ENCODE results near the gene NAT8L.
"Not testable (repeated sequence)": the region's sequence is repeated elsewhere in the genome, so short reads cannot be mapped to it uniquely, and the experiment has no call there.

NAT8L gene, protein sequence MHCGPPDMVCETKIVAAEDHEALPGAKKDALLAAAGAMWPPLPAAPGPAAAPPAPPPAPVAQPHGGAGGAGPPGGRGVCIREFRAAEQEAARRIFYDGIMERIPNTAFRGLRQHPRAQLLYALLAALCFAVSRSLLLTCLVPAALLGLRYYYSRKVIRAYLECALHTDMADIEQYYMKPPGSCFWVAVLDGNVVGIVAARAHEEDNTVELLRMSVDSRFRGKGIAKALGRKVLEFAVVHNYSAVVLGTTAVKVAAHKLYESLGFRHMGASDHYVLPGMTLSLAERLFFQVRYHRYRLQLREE

DNA sequence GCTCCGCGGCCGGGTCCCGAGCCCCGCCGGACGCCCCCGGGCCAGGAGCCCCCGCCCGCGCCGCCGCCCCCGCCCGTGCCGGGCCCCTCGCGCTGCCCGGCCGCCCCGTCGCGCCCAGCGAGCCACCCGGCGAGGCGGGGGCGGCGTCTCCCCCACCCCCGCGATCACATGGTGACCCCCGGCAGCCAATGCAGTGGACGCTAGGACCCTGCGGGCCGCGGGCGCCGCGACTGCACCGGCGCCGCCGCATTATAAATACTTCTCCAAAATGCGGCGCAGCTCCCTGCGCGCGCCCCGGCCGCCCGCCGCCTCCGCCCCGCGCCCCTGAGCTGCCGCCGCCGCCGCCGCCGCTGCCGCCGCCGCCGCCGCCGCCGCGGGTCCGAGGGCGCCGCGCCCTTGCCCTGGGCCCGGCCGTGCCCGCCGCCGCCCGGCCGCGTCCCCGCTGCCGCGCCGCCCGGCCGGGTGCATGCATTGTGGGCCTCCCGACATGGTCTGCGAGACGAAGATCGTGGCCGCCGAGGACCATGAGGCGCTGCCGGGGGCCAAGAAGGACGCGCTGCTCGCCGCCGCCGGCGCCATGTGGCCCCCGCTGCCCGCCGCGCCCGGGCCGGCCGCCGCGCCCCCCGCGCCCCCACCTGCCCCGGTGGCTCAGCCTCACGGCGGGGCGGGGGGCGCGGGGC, at the start of gene NAT8L:
NAT8L (plus strand) TSS at position 282 of the 680 bp plus-strand sequence; CDS start at position 467, 185 bp downstream.
- no peak for DNase-seq

DNA sequence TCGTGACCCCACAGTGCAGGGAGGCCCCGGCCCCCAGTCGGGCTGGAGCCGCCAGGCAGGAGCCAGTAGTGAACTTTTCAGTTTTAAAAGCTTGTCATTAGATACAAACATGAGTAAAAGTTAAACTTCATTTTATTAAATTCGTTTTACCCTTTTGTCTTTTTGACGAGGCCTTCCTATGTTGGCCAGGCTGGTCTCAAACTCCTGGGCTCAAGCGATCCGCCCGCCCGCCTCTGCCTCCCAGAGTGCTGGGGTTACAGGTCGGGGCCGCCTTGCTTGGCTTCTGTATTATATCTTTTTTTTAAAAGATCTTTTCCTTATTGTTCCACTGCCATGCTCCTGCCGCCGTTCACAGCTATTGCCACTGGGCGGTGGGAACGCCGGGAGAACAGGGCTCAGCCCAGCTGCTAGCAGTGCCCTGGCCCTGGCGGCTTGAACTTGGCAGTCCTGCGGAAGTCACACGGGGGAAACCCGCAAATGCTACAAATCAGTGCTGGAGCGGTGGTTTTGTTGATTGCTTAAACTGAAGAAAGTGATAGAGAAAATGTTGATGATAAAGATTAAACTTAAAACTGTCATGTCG, 49.4 kb upstream of the NAT8L start:
- peak; percentile 59 to 68 for DNase-seq

DNA sequence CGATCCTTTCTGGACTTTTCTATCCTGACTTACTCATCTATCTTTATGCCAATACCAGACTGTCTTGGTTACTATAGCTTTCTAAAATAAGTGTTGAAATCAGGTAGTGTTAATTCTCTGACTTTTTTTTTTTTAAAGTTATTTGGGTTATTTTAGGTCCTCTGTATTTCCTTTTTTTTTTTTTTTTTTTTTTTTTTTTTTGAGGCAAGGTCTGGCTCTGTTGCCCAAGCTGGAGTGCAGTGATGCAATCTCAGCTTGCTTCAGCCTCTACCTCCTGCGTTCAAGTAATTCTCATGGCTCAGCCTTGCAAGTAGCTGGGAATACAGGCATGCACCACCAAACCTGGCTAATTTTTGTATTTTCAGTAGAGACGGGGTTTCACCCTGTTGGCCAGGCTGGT, 47.5 kb upstream of the NAT8L start:
- DNase-seq, result no peak

DNA sequence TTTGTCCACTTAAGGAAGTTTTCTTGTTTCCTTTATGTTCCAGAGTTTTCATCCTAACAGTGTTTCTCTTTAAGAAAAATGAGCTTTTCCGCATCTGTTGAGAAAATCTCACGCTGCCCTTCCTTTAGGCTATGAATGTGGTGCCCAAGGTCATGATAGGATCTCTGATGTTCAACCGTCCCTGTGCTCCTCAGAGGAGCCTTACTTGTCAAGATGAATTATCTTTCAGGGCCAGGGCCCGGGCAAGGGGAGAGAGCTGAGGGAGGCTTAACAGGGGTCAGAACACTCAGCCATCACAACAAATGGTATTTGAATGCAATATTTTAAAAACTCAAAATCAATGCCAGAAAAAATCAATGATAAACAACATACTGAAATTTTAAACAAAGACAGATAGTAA, 44.1 kb upstream of the NAT8L start:
- DNase-seq, result no peak

DNA sequence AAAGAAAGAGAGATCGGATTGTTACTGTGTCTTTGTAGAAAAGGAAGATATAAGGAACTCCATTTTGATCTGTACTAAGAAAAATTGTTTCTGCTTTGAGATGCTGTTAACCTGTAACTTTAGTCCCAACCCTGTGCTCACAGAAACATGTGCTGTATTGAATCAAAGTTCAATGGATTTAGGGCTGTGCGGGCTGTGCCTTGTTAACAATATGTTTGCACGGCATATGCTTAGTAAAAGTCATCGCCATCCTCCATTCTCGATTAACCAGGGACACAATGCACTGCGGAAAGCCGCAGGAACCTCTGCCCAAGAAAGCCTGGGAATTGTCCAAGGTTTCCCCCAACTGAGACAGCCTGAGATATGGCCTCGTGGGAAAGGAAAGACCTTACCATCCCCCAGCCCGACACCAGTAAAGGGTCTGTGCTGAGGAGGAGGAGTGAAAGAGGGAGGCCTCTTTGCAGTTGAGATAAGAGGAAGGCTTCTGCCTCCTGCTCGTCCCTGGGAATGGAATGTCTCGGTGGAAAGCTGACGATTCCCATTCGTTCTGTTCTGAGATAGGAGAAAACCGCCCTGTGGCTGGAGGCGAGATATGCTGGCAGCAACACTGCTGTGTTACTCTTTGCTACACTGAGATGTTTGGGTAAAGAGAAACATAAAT, 37.6 kb upstream of the NAT8L start:
- not testable (repeated sequence) for DNase-seq

DNA sequence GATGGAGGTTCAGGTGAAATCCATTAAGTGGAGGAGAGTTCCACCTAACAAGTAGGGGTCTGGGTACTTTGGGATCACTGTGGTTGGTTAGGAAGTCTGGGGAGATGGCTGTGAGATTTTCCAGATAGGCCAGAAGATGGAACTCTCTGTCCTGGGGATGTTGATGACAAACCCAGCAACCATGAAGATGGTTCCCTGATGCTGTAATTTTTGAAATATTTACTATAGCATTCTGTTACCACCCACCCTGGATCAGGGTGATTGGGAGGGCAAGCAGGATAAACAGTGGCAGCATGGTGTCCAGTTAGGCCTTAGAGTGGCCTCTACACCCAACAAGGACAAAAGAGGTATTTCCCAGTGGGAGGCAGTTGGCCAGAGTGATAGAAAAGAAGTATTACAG, 34.4 kb upstream of the NAT8L start:
- DNase-seq, result no peak

DNA sequence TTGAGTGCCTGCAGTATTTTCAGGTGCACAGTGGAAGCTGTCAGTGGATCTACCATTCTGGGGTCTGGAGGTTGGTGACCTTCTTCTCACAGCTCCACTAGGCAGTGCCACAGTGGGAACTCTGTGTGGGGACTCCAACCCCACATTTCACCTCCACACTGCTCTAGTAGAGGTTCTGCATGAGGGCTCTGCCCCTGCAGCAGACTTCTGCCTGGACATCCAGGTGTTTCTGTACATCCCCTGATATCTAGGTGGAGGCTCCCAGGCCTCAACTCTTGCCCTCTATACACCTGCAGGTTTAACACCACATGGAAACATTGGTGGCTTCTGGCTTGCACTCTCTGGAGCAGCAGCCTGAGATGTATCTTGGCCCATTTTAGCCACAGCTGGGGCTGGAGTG, 33.3 kb upstream of the NAT8L start:
- DNase-seq, result no peak

DNA sequence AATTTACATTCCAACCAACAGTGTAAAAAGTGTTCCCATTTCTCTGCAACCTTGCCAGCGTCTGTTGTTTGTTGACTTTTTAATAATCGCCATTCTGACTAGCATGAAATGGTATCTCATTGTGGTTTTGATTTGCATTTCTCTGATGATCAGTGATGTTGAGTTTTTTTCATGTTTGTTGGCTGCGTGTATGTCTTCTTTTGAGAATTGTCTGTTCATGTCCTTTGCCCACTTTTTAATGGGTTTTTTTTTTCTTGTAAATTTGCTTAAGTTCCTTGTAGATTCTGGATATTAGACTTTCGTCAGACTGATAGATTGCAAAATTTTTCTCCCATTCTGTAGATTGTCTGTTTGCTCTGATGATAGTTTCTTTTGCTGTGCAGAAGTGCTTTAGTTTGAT, 32.0 kb upstream of the NAT8L start:
- not testable (repeated sequence) for DNase-seq

DNA sequence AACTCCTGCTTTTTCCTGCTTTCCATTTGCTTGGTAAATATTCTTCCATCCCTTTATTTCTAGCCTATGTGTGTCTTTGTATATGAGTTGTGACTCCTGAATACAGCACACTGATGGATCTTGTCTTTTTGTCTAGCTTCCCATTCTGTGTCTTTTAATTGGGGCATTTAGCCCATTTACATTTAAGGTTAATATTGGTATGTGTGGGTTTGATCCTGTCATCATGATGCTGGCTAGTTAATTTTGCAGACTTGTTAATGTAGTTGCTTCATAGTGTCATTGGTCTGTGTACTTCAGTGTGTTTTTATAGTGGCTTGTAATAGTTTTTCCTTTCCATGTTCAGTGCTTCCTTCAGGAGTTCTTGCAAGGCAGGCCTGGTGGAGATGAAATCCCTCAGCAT, 28.0 kb upstream of the NAT8L start:
- not testable (repeated sequence) for DNase-seq

DNA sequence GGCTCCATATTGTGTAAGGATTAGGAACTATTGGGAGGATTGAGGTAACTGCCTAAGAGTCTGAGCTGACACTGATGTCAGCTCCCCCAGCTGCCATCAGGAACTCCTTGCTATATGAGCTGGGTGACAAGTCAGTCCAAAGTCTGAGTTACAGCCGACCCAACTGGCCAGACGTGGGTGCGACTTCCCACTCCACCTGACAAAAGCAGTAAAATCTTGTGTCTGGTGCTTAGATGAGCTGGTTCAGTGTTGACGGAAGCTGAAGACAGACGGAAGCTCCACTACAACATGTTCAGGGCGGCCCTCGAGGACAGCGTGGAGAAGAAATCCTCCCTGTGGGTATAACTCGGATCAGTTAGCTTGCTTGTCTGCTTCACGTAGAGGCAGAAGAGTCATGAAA, 22.8 kb upstream of the NAT8L start:
- no peak for DNase-seq

DNA sequence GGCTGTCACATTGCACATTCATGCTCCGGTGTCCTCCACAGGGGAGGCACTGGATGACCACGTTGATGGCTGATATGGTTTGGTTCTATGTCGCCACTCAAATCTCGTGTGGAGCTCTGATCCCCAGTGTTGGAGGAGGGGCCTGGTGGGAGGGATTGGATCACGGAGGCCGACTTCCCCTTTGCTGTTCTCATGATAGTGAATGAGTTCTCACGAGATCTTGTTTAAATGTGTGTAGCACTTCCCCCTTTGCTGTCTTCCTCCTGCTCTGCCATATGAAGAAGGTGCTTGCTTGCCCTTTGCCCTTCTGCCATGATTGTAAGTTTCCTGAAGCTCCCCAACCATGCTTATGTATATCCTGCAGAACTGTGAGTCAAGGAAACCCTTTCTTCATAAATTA, 22.3 kb upstream of the NAT8L start:
- no peak for DNase-seq

DNA sequence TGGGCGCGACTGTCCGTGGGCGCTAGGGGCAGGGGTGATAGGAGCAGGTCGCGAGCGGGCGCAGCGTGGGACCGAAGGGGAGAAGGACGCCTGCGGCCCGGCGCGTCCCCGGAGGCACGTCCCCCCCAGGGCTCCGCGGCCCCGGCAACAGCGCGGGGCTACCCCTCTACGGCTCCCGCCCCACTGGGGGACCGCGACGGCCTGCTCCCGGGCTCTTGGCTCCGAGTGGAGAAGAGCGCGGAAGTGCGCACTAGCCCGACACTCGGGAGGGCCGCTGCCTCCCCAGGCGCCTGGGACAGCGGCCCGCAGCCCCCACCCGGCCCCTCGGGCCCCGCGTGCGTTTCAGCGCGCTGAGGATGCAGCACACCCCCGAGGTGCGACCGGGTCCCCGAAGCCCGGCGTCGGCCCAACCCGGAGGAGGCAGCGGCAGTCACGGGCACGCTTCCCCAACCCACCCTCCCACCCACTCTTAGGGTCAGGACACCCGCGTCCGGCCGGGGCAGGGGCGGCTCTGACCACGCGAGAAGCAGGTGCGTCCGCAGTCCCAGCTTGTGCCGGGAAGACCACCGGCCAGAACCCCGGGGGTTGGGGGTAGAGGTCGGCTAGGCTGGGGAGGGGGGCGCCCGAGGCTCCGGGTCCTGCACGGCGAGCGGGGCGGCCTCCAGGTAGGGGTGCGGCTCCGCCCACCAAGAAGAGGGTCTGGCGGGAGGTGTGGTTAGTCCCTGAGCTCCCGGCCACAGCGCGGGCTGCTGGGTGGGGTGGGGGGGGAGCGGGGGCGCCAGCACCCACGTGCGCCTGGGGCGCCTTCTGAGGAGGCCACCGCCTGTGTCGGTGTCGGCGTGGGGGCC, 18.5 kb upstream of the NAT8L start:
- DNase-seq, result no peak

DNA sequence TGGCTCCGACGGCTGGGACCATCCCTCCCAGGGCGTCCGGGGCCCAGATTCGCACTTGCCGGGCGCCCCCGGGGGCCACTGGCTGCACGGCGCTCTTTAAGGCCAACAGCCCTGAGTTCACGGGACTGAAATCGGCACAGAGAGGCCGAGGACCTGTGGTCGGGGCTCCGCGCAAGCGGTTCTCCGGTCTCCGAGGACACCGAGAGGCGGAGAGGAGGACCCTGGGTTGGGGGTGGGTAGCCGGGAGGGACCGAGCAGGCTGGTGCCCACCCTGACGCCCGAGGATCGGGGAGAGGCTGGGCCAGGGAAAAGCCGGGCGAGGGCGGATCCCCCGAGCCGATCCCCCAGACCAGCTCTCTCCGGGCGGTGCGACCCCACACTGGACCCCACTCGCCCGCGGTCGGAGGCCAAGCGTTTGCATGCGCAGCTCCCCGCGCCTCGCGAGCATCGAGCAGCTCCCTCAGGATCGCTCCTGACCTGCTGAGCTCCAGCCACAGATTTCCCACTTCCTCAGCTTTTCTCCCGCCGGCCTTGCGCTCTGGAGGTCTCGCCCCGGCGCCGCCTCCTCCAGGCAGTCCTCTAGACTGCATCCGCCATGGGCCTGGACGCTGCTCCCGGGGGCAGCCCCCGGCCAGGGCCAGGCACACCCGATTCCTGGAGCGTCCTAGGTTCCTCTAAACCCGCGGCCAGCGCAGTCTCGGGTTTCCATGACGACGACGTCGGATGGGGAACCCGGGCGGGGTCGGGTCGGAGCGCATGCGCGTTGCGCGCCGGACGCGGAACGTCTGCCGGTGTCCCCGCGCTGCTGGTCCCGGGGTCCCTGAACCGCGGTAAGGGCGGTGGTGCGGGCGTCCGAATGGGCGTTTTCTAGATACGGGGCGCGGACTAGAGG, 17.6 kb upstream of the NAT8L start:
- peak; percentile 87 to 89 for DNase-seq

DNA sequence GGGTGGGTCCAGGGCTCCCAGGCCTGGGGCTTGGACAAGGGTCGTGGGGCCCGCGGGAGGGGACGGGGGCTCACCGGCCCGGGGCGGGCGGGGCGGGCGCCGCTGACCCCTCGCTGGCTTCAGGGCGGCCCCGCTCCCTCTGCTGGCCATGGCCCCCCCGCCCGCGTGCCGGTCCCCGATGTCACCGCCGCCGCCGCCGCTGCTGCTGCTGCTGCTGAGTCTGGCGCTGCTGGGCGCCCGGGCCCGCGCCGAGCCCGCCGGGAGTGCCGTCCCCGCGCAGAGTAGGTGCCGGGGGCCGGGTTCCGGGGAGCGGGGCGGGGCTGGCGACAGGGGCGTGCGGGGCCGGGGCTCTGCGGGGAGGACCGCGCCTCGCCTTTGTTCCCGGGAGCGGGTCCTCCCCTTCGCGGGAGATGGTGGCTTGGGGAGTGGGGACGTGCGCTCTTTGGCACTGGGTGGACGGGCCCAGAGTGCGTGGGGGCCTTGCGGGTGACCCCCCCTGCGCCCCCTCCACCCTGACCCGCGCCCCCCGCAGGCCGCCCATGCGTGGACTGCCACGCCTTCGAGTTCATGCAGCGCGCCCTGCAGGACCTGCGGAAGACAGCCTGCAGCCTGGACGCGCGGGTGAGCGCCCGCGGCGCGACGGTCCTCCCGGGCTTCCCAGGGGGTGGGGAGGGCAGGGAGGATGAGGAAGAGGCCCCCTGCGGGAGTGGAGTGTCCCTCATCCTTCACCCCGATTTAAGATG, 16.8 kb upstream of the NAT8L start:
- peak; percentile 20 to 34 for DNase-seq

DNA sequence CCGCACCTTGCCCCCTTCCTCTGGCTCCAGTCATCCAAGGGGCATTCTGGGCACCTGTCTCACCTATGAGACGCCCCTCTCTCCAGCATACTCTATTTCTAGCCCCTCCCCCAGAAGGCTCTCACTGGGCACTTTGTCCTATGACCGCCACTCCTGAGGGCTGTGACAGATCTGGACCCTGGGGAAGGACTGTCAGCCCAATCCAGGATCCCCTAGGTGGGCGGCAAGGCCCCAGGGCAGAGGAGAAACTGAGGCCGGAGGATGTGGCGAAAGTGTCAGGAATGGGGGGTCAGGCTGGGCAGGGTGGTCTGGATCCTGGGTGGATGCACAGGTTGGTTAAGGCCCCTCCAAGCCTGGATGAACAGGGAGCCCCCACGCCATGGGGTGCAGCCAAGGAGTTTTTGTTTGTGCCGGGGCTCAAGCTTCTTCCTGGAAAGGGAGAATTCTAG, 16.2 kb upstream of the NAT8L start:
- no peak for DNase-seq

DNA sequence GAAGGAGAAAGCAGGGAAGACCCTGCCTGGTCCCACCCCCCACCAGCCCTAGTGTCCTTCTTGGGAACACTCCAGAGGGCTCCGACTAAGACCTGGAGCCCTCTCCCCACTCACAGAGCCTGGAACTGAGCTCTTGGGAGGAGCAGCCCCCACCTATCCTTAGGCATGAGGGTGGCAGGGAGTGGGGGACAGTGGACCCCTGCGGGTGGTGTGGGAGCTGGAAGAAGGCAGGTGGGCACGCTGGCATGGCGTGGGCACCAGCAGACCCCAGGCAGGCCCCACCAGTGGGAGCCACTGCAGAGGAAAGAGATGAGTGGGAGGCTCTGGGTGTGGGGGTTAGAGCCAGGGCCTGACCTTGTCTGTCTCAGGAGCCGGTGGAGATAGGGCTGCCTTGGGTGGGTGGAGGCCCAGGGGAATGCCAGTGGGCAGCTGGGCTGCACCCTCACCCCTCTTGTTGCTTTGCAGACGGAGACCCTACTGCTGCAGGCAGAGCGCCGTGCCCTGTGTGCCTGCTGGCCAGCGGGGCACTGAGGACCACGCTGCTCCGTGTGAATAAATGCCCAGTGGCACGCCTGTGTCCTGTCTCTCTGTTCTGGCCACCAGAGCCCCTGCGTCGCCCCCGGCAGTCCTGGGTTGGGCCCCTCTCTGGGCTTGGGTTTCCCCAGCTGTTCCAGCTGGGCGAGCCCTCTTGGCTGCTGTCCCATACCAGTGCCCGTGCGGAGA, 15.6 kb upstream of the NAT8L start:
- no peak for DNase-seq

DNA sequence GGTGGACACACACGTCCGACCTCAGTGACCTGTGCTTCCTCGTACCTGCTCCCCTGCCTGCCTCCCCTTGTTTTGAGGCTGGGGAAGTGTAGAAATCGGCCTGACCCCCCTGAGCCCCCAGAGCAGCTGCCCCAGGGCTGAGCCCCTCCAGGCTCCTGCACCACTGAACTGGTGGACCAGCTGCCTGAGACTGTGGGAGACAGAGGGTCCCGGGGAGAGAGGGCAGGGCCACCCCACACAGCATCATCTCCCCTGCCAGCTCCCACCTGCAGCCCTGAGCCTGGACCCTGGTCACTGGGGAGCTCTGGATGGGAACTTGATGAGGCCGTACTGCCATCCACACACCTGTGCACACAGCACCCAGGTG, 15.0 kb upstream of the NAT8L start:
- peak in 1 of 2 donors; percentile 9 for DNase-seq

DNA sequence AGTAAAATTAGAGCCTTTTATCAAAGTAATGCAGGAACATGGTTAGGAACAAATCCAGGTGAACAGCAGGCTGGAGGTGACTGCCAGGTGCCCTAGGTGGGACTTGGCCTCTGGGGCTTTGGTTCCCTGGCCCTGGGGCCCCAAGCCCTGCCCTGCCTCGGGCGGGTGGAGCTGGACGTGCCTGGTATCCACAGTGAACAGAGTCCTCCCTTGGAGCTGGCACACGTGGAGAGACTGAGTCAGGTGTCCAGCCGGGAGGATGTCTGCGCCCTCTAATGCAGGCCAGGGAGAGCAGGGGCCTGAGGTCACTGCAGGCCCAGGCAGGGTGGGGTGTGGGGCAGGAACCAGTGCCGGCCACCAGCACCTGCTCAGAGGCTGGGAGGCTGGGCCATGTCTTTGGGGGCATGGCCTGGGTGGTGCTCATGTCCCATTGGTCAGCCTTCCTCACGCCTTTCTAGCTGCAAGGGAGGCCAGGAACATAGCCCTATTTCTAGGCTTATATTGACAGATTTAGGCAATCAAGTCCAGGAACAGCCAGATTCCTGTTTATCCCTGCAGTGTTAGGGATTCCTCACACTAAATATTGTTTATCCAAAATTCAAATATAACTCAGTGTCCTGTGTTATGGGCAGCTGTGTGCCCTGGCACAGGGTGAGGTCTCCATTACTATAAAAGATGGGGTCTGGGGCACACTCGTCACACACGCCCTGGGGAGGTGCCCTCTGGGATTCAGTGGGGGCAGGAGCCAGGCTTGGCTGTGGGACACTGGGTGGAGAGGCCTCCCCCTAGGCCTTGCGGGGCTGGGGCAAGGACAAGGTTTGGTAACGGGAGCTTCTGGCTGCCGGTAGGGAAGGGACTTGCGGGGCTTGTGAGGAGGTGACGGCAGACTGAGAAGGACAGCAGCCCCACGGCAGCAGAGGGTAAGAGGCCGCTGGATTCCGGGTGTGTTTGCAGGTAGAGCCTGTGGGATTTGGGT, 14.3 kb upstream of the NAT8L start:
- DNase-seq, result peak in 1 of 2 donors; percentile 7

DNA sequence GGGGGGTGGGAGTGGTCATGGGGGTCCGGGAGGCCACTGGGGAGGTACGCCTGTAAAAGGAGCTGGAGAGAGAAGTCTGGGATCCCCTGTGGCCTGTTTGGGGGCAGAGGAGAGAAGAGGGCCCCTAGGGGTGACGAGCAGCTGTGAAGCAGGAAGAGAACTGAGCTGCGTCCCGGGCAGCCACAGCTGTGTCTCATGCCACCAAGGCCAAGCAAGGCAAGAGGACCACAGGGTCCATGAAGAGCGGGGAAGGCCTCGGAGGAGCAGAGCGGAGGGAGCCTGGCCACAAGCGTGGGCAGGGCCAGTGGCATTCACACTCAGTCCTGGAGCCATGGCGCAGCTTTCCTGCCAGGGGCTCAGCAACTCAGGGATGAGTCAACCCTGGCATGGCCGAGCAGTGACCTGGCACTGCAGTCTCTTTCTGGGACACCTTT, 13.6 kb upstream of the NAT8L start:
- peak in 1 of 2 donors; percentile 2 for DNase-seq
